H1 (cell line): Measurements from ENCODE around the gene DOCK10. TPM values are rescaled to one million over a fixed set of nuclear protein-coding genes. Genes with fewer than 3 reads are reported as not detected.

Source experiments
- CTCF ChIA-PET: fragments of 300-600 bp; sonication (Branson Sonifier 250); formaldehyde crosslinking; loops from one replicate; lab custom pipeline; 2021; ENCODE audit not compliant: partially characterized antibody; lab: Charles Lee
- POLR2A ChIA-PET: fragments of 300-600 bp; sonication (Branson Sonifier 250); formaldehyde crosslinking; loops from one replicate; lab custom pipeline; 2021; ENCODE audit warnings: inconsistent platforms; ENCODE audit not compliant: partially characterized antibody; lab: Charles Lee
- DNase-seq, 2 experiments: peaks; one replicate each; pipeline versions ENCODE4 v3.0.0 to v3.0.0-alpha.2; 2010 to 2022; ENCODE audit warnings: low spot score in 2 of 2, low read depth in 1 of 2, mixed read lengths in 1 of 2
- FAIRE-seq: peaks from 2 replicates; lab custom pipeline; 2011; peaks lifted over from hg19 to GRCh38; lab: Jason Lieb, UNC
- H2AFZ ChIP-seq: 2 replicates; pipeline ENCODE4 v1.8.1; 2012; ENCODE audit warnings: low read length, inconsistent platforms
- H2AK5ac ChIP-seq: 2 replicates; pipeline ENCODE4 v1.6.1; 2013; ENCODE audit warnings: low read depth, low read length
- H2BK120ac ChIP-seq: replicated peaks from 2 replicates; pipeline ENCODE3; 2013; ENCODE audit warnings: low read depth, low read length, inconsistent platforms
- H2BK12ac ChIP-seq: 2 replicates; pipeline ENCODE4 v1.6.1; 2013; ENCODE audit warnings: low read depth, low read length
- H2BK15ac ChIP-seq: 2 replicates; pipeline ENCODE4 v1.6.1; 2013; ENCODE audit warnings: low read length
- H2BK20ac ChIP-seq: 2 replicates; pipeline ENCODE4 v1.6.1; 2013; ENCODE audit warnings: low read length
- H2BK5ac ChIP-seq: 2 replicates; pipeline ENCODE4 v1.6.1; 2013; ENCODE audit warnings: low read depth, low read length
- H3K14ac ChIP-seq: 2 replicates; pipeline ENCODE4 v1.6.1; 2013; ENCODE audit warnings: inconsistent platforms; ENCODE audit not compliant: insufficient read length
- H3K18ac ChIP-seq: 2 replicates; pipeline ENCODE4 v1.6.1; 2013; ENCODE audit warnings: low read length; ENCODE audit errors: extremely low read depth
- H3K23ac ChIP-seq: 2 replicates; pipeline ENCODE4 v1.6.1; 2013; ENCODE audit warnings: inconsistent platforms; ENCODE audit not compliant: insufficient read length
- H3K23me2 ChIP-seq: 2 replicates; pipeline ENCODE4 v1.6.1; 2013; ENCODE audit warnings: low read depth, low read length
- H3K27ac ChIP-seq: 2 replicates; pipeline ENCODE4 v1.6.1; 2011; ENCODE audit warnings: low read depth, low read length, inconsistent platforms
- H3K27me3 ChIP-seq, 4 experiments: replicated peaks in 1 of 4; 1 replicate in 1 of 4; 2 replicates in 3 of 4; pipeline versions ENCODE4 v1.6.1 to v1.8.1; 2011 to 2013; ENCODE audit warnings: low read length in 3 of 4, mild to moderate bottlenecking in 3 of 4, inconsistent platforms in 2 of 4, mixed read lengths in 2 of 4, moderate library complexity in 1 of 4; ENCODE audit not compliant: control insufficient read depth in 3 of 4, insufficient read depth in 3 of 4; ENCODE audit errors: extremely low read depth in 1 of 4
- H3K36me3 ChIP-seq, 4 experiments: 2 replicates each; pipeline versions ENCODE4 v1.6.1 to v1.8.1; 2011 to 2013; ENCODE audit warnings: mild to moderate bottlenecking in 4 of 4, low read length in 3 of 4, moderate library complexity in 2 of 4, control low read depth in 1 of 4, inconsistent platforms in 1 of 4; ENCODE audit not compliant: insufficient read depth in 4 of 4, control insufficient read depth in 2 of 4
- H3K4ac ChIP-seq: replicated peaks from 2 replicates; pipeline ENCODE3; 2013; ENCODE audit warnings: low read length, low read depth, mixed read lengths, inconsistent platforms; ENCODE audit not compliant: insufficient read length
- H3K4me1 ChIP-seq, 4 experiments: replicated peaks in 1 of 4; 1 replicate in 1 of 4; 2 replicates in 3 of 4; pipeline versions ENCODE4 v1.6.1 to v1.8.1; 2011 to 2013; ENCODE audit warnings: low read length in 3 of 4, inconsistent platforms in 2 of 4, mixed read lengths in 1 of 4; ENCODE audit not compliant: insufficient read depth in 4 of 4, control insufficient read depth in 3 of 4
- H3K4me2 ChIP-seq, 2 experiments: 2 replicates each; pipeline versions ENCODE4 v1.6.1 to v1.8.1; 2011 to 2013; ENCODE audit warnings: low read depth in 2 of 2, low read length in 2 of 2, control low read depth in 1 of 2, inconsistent platforms in 1 of 2, mild to moderate bottlenecking in 1 of 2; ENCODE audit not compliant: insufficient read depth in 1 of 2
- H3K4me3 ChIP-seq, 4 experiments: fragments of 200-600, 300-600 bp in 1 of 4; sonication (generic), shearing (Covaris generic), sonication (Bioruptor Twin) in 1 of 4; 2 replicates each; pipeline versions ENCODE4 v1.5.1 to v1.8.1; 2011 to 2016; ENCODE audit warnings: low read length in 4 of 4, low read depth in 3 of 4, control low read depth in 2 of 4, inconsistent platforms in 2 of 4, mild to moderate bottlenecking in 2 of 4, mixed read lengths in 1 of 4, moderate library complexity in 1 of 4; ENCODE audit not compliant: insufficient read depth in 2 of 4; ENCODE audit errors: extremely low read depth in 1 of 4
- H3K56ac ChIP-seq: replicated peaks from 2 replicates; pipeline ENCODE3; 2013; ENCODE audit warnings: low read depth, mild to moderate bottlenecking, mixed read lengths, low read length, inconsistent platforms; ENCODE audit not compliant: insufficient read length
- H3K79me1 ChIP-seq: 2 replicates; pipeline ENCODE4 v1.6.1; 2013; ENCODE audit warnings: low read depth, low read length, control low read depth
- H3K79me2 ChIP-seq, 2 experiments: 2 replicates each; pipeline versions ENCODE4 v1.6.1 to v1.8.1; 2012 to 2013; ENCODE audit warnings: low read length in 2 of 2, mild to moderate bottlenecking in 2 of 2, inconsistent platforms in 1 of 2; ENCODE audit not compliant: insufficient read depth in 2 of 2, control insufficient read depth in 1 of 2
- H3K9ac ChIP-seq, 4 experiments: replicated peaks in 1 of 4; 1 replicate in 1 of 4; 2 replicates in 3 of 4; pipeline versions ENCODE4 v1.6.1 to v1.8.1; 2011 to 2013; ENCODE audit warnings: low read depth in 3 of 4, low read length in 3 of 4, control low read depth in 2 of 4, mild to moderate bottlenecking in 2 of 4, moderate library complexity in 2 of 4, inconsistent platforms in 1 of 4; ENCODE audit errors: extremely low read depth in 1 of 4
- H3K9me3 ChIP-seq, 2 experiments: 2 replicates each; pipeline versions ENCODE4 v1.6.1 to v1.8.1; 2012 to 2013; ENCODE audit warnings: mild to moderate bottlenecking in 2 of 2, moderate library complexity in 2 of 2, control low read depth in 1 of 2, inconsistent platforms in 1 of 2, low read depth in 1 of 2, low read length in 1 of 2, mixed read lengths in 1 of 2; ENCODE audit not compliant: insufficient read depth in 2 of 2
- H4K20me1 ChIP-seq, 2 experiments: replicated peaks in 1 of 2; 2 replicates each; pipeline versions ENCODE3 to v1.8.1; 2011 to 2013; ENCODE audit warnings: inconsistent platforms in 2 of 2, low read length in 2 of 2, mild to moderate bottlenecking in 1 of 2; ENCODE audit not compliant: insufficient read depth in 2 of 2, control insufficient read depth in 1 of 2
- H4K5ac ChIP-seq: 2 replicates; pipeline ENCODE4 v1.6.1; 2013; ENCODE audit warnings: low read length, low read depth, mixed read lengths, inconsistent platforms; ENCODE audit not compliant: insufficient read length
- H4K8ac ChIP-seq: 2 replicates; pipeline ENCODE4 v1.8.0; 2013; ENCODE audit warnings: mild to moderate bottlenecking, moderate library complexity, low read length, inconsistent platforms; ENCODE audit not compliant: insufficient read depth; ENCODE audit errors: extremely low read depth
- H4K91ac ChIP-seq: replicated peaks from 2 replicates; pipeline ENCODE3; 2013; ENCODE audit warnings: low read length, mixed read lengths, inconsistent platforms; ENCODE audit not compliant: insufficient read length
- CBX5 ChIP-seq: fragments of 300-800, 300-1000 bp; sonication (generic); IDR thresholded peaks from 2 replicates; pipeline ENCODE4 v1.7.1; 2016; ENCODE audit warnings: antibody characterized with exemption, low read length, low read depth
- CTBP2 ChIP-seq: IDR thresholded peaks from 2 replicates; pipeline ENCODE4 v1.7.0; 2011; ENCODE audit warnings: borderline replicate concordance, mild to moderate bottlenecking, moderate library complexity, mixed read lengths, low read length; ENCODE audit not compliant: insufficient read depth, insufficient read length
- EP300 ChIP-seq, 2 experiments: IDR thresholded peaks; 1 replicate in 1 of 2; 2 replicates in 1 of 2; pipeline ENCODE4 v1.6.1; 2011 to 2012; ENCODE audit warnings: low read depth in 2 of 2, low read length in 2 of 2, mild to moderate bottlenecking in 2 of 2, borderline replicate concordance in 1 of 2, inconsistent platforms in 1 of 2, moderate library complexity in 1 of 2
- FOSL1 ChIP-seq: IDR thresholded peaks from 2 replicates; pipeline ENCODE4 v1.6.1; 2011; ENCODE audit warnings: mild to moderate bottlenecking, low read depth, low read length, moderate library complexity; ENCODE audit not compliant: insufficient read depth
- NANOG ChIP-seq: IDR thresholded peaks from 2 replicates; pipeline ENCODE4 v1.6.1; 2011; ENCODE audit warnings: low read length, low read depth, mild to moderate bottlenecking, inconsistent platforms; ENCODE audit not compliant: insufficient read depth, poor library complexity, severe bottlenecking
- SIRT6 ChIP-seq: IDR thresholded peaks from one replicate; pipeline ENCODE4 v1.7.1; 2012; ENCODE audit warnings: low read length, inconsistent platforms
- SP2 ChIP-seq: IDR thresholded peaks from 2 replicates; pipeline ENCODE4 v1.6.1; 2012; ENCODE audit warnings: mild to moderate bottlenecking, low read length, inconsistent platforms
- SRF ChIP-seq: IDR thresholded peaks from 2 replicates; pipeline ENCODE4 v1.6.1; 2011; ENCODE audit warnings: mild to moderate bottlenecking, low read depth, low read length, moderate library complexity
- TAF7 ChIP-seq: optimal IDR thresholded peaks from 2 replicates; pipeline ENCODE3; 2011; ENCODE audit warnings: low read depth, mild to moderate bottlenecking, inconsistent platforms, low read length, moderate library complexity, borderline replicate concordance
- TEAD4 ChIP-seq: IDR thresholded peaks from 2 replicates; pipeline ENCODE4 v1.6.1; 2012; ENCODE audit warnings: low read depth, low read length, inconsistent platforms, mixed read lengths
- ZNF274 ChIP-seq: IDR thresholded peaks from 2 replicates; pipeline ENCODE4 v1.7.0; 2012; ENCODE audit warnings: low read length, borderline replicate concordance; ENCODE audit errors: extremely low read depth
- WGBS, 2 experiments: shearing (Covaris generic) in 1 of 2; methylation state at CpG; one replicate each; pipeline versions ENCODE4 v1.1.6 to v1.1.7; 2013 to 2015; ENCODE audit warnings: low lambda C conversion rate in 2 of 2, mixed read lengths in 2 of 2, inconsistent platforms in 1 of 2, low coverage in 1 of 2, missing lambda C conversion rate in 1 of 2; ENCODE audit not compliant: insufficient replicate concordance in 2 of 2, insufficient coverage in 1 of 2, insufficient read length in 1 of 2; ENCODE audit errors: extremely low coverage in 1 of 2, missing lambda C conversion rate in 1 of 2; 5-methylcytosine and 5-hydroxymethylcytosine counted together
- polyA plus RNA-seq, 7 experiments: library from polyadenylated mRNA; depleted of rRNA in 3 of 7; stranded (reverse) in 5 of 7; unstranded in 2 of 7; fragments of >200 nt in 5 of 7; fragments of 200-250 nt in 2 of 7; gene quantifications; 1 replicate in 5 of 7; 2 replicates in 1 of 7; 4 replicates in 1 of 7; pipeline versions ENCODE4 v1.2.1 to v1.2.3, GENCODE V29; 2011 to 2013; ENCODE audit warnings: missing spikeins in 2 of 7, mixed read lengths in 2 of 7
- total RNA-seq: library from RNA; stranded (reverse); fragmentation: NEBNext Ultra II Directional; extraction: Animal tissue kit (Norgen Biotek cat#: 25700); gene quantifications from 2 replicates; pipeline ENCODE4 v1.2.1, GENCODE V29; 2021

DOCK10 gene
- total and polyA plus RNA-seq, 2 of the 8 experiments (the other 6 are each of a cell fraction or from before 2014, with no cell fraction given) = 0.33 to 1.6 TPM

- Histone ChIP-seq H3K79me1 (no peaks in the 10 kb centered on the region), H3K79me2 (no peaks in the 10 kb centered on the region), H3K4me2 (no peak overlapping the region), H4K5ac (no peak overlapping the region), H3K27ac (no peak overlapping the region), H3K27me3 (no peaks in the 10 kb centered on the region), H3K23me2 (no peaks in the 10 kb centered on the region), H2AK5ac (no peak overlapping the region), H3K9ac (no peak overlapping the region), H3K18ac (no peak overlapping the region), H3K14ac (no peak overlapping the region), H3K23ac (no peak overlapping the region), H4K8ac (no peak overlapping the region), H3K4me3 (no peak overlapping the region), H3K56ac (no peak overlapping the region), H4K20me1 (no peaks in the 10 kb centered on the region), H4K91ac (no peak overlapping the region), H3K9me3 (no peaks in the 10 kb centered on the region), H3K4ac (no peak overlapping the region), H3K36me3 (no peaks in the 10 kb centered on the region), H2BK12ac (no peak overlapping the region), H3K4me1 (no peaks in the 10 kb centered on the region), H2BK20ac (no peak overlapping the region), H2BK5ac (no peak overlapping the region), H2BK120ac (no peak overlapping the region), H2BK15ac (no peak overlapping the region), H2AFZ (no peak overlapping the region)
- 89% methylated on average over 15 of the region's 15 CpGs; no CpG with 5 or more reads in 1 of the 2 experiments for WGBS, 2 experiments
- TF ChIP-seq EP300 (IDR thresholded peaks at IDR 0.05; ENCODE audit: borderline replicate concordance in 1 of 2, low read depth in 2 of 2, low read length in 2 of 2) (no peak), TEAD4 (no peak), SIRT6 (no peak), ZNF274 (no peak), CBX5 (no peak), NANOG (no peak), CTBP2 (no peak), SRF (no peak), FOSL1 (no peak), SP2 (no peak), TAF7 (no peak)
- CTCF ChIA-PET = interaction anchor here (1.5 kb wide), 1 partner anchor 886 kb away, joined by 3 read pairs; no protein-coding TSS in a partner anchor
- DNase-seq = no peak
- FAIRE-seq = no peak
- POLR2A ChIA-PET = no interaction called here
Observed at GRCh38 chr2:224774735-224775134, 267.5 kb downstream of the DOCK10 start.
